Hematopoietic multipotent progenitor cell treated with erythropoietin and hydrocortisone succinate and interleukin-3 and kit ligand, for 6 days (in vitro differentiated cells): ENCODE data around the gene DHRS7C.

ENCODE experiments used
- DNase-seq: peaks from one replicate; pipeline ENCODE4 v3.0.0-alpha.2; 2015

The DHRS7C gene

GRCh38 chr17:9765322-9765721, 26.1 kb downstream of the DHRS7C start:
- no peak for DNase-seq

- DNase-seq = no peak
These were observed 27.7 kb downstream of the DHRS7C start for GRCh38 chr17:9763643-9764042.

- no peak for DNase-seq
These were observed 31.1 kb downstream of the DHRS7C start for GRCh38 chr17:9760266-9760665.

- DNase-seq = peak; percentile 15
These were observed 36.3 kb downstream of the DHRS7C start for GRCh38 chr17:9755083-9755482.

- no peak for DNase-seq
These were observed 40.9 kb downstream of the DHRS7C start for GRCh38 chr17:9750524-9750923.

- no peak for DNase-seq
These were observed 61.5 kb downstream of the DHRS7C start for GRCh38 chr17:9729735-9730420.

- DNase-seq = peak; percentile 79
These were observed 62.2 kb downstream of the DHRS7C start for GRCh38 chr17:9729034-9729650.

- DNase-seq = no peak
These were observed 62.8 kb downstream of the DHRS7C start for GRCh38 chr17:9728564-9728963.

GRCh38 chr17:9728005-9728404, 63.4 kb downstream of the DHRS7C start:
- no peak for DNase-seq

- DNase-seq = no peak
These were observed 65.1 kb downstream of the DHRS7C start for GRCh38 chr17:9726291-9726690.

- DNase-seq = peak; percentile 16
These were observed 65.8 kb downstream of the DHRS7C start for GRCh38 chr17:9725575-9725974.
